Measurements from ENCODE around the gene MEG3. TPM values are rescaled to one million over a fixed set of nuclear protein-coding genes. Genes with fewer than 3 reads are reported as not detected.

MEG3 gene
- total RNA-seq, 1 donor from 2014 or later: 46.1 TPM

DNA sequence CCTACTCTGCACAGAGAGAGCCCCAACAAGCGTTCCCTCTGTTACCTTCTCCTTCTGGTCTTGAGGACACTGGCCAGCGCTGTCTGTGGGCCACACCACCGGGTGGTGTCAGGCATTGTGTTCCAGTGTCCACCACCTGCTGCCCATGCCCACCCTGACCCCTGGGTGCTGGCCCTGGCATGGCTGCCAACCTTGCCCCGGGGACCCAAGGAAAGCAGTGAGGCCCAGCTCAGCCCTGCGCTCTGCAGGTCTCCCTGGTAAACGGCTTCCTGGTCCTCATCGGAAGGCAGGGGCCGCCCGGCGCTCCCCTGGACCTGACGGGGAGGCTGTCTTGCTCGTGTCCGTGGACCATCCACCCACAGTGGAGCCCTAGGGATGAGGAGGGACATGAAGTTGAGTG is 21.8 kb upstream of the MEG3 start:
- H3K4me3 ChIP-seq (ENCODE audit: low read depth, low read length): no peak overlapping the region
- no peaks in the 10 kb centered on the region for H3K36me3 ChIP-seq (ENCODE audit: control insufficient read depth, insufficient read depth, low read length)
- no peak for DNase-seq (ENCODE audit: low read depth)
- peaks cover 22% of the 10 kb centered on the region for H3K27me3 ChIP-seq (ENCODE audit: control insufficient read depth, insufficient read depth, low read length)
- no peak for TF ChIP-seq CTCF (IDR thresholded peaks at IDR 0.05; ENCODE audit: insufficient read depth, low read length, poor library complexity, severe bottlenecking)

DNA sequence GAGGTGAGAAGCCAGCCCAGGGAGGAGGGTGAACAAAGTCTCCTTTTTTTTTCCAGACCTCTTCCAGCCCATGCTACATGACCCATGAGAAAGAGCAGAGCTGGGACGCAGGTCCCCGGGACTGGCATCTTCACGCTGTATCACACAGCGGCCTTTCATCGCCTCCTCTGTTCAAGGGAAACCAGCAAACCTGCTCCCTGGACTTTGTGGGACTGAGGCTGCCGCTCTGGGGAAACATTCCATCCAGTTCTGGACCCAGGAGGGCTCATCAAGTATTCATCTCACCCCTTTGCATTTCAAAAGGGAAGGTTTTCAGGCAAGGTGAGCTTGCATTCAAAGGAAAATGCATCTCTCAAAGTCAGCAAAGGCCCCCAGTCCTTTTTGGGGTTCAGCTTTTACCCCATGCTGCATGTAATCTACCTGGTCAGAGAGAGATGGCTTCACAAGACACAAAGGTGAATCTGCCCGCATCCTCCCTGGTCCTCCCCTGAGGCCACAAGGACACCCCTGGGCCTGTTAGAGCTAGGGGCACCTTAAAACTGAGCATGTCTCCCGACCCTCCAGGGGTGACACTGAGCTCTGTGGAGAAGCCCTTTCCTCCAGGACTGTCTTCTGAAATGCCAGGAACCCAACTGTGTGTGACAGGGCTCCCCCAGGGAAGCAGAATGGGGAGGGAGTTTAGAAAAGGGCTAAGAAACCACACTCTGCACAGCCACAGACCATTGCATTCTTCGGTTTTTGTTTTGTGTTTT is 21.2 kb upstream of the MEG3 start:
- no peak for TF ChIP-seq CTCF (IDR thresholded peaks at IDR 0.05; ENCODE audit: insufficient read depth, low read length, poor library complexity, severe bottlenecking)
- no peaks in the 10 kb centered on the region for H3K36me3 ChIP-seq (ENCODE audit: control insufficient read depth, insufficient read depth, low read length)
- H3K4me3 ChIP-seq (ENCODE audit: low read depth, low read length): no peak overlapping the region
- peaks cover 25% of the 10 kb centered on the region for H3K27me3 ChIP-seq (ENCODE audit: control insufficient read depth, insufficient read depth, low read length)
- no peak for DNase-seq (ENCODE audit: low read depth)

GRCh38 chr14:100806386-100806785 is 19.5 kb upstream of the MEG3 start:
- no peak for DNase-seq (ENCODE audit: low read depth)
- no peak for TF ChIP-seq CTCF (IDR thresholded peaks at IDR 0.05; ENCODE audit: insufficient read depth, low read length, poor library complexity, severe bottlenecking)
- H3K4me3 ChIP-seq (ENCODE audit: low read depth, low read length): no peak overlapping the region
- no peaks in the 10 kb centered on the region for H3K36me3 ChIP-seq (ENCODE audit: control insufficient read depth, insufficient read depth, low read length)
- H3K27me3 ChIP-seq (ENCODE audit: control insufficient read depth, insufficient read depth, low read length): peaks cover 28% of the 10 kb centered on the region

- Histone ChIP-seq H3K4me3 (ENCODE audit: low read depth, low read length) (no peak overlapping the region), H3K36me3 (ENCODE audit: control insufficient read depth, insufficient read depth, low read length) (no peaks in the 10 kb centered on the region), H3K27me3 (ENCODE audit: control insufficient read depth, insufficient read depth, low read length) (peaks cover 28% of the 10 kb centered on the region)
- no peak for TF ChIP-seq CTCF (IDR thresholded peaks at IDR 0.05; ENCODE audit: insufficient read depth, low read length, poor library complexity, severe bottlenecking)
- no peak for DNase-seq (ENCODE audit: low read depth)
These were observed 18.4 kb upstream of the MEG3 start for GRCh38 chr14:100807496-100807895.

GRCh38 chr14:100807979-100808734 is 17.8 kb upstream of the MEG3 start:
- Histone ChIP-seq H3K27me3 (ENCODE audit: control insufficient read depth, insufficient read depth, low read length) (peaks cover 24% of the 10 kb centered on the region), H3K4me3 (ENCODE audit: low read depth, low read length) (no peak overlapping the region), H3K36me3 (ENCODE audit: control insufficient read depth, insufficient read depth, low read length) (no peaks in the 10 kb centered on the region)
- no peak for DNase-seq (ENCODE audit: low read depth)
- no peak for TF ChIP-seq CTCF (IDR thresholded peaks at IDR 0.05; ENCODE audit: insufficient read depth, low read length, poor library complexity, severe bottlenecking)
